ENCODE data around the gene DMP1. TPM values are rescaled to one million over a fixed set of nuclear protein-coding genes. Genes with fewer than 3 reads are reported as not detected.

The DMP1 gene
- total RNA-seq, 1 experiment from 2014 or later, result not detected

- Histone ChIP-seq H3K9me3 (ENCODE audit: control insufficient read depth in 1 of 2, insufficient read depth in 1 of 2, low read depth in 1 of 2, low read length in 2 of 2) (peaks cover 0 to 6% of the 10 kb centered on the region in 2 experiments; a peak in 2 of 4 replicates), H3K9me2 (ENCODE audit: insufficient read depth) (no peaks in the 10 kb centered on the region), H3K4me2 (ENCODE audit: low read length) (no peak overlapping the region), H3K27ac (ENCODE audit: low read depth, low read length) (no peak overlapping the region), H3K79me2 (ENCODE audit: insufficient read depth, low read length) (no peaks in the 10 kb centered on the region), H2AFZ (ENCODE audit: low read depth, low read length, poor library complexity, severe bottlenecking) (no peak overlapping the region), H4K20me1 (ENCODE audit: insufficient read depth) (no peaks in the 10 kb centered on the region), H3K27me3 (ENCODE audit: insufficient read depth, low read length) (no peaks in the 10 kb centered on the region), H3K4me3 (replicated peaks in 1 of 2; ENCODE audit: low read depth in 1 of 2, low read length in 2 of 2) (no peak overlapping the region), H3K4me1 (ENCODE audit: control insufficient read depth in 1 of 2, insufficient read depth in 2 of 2, low read length in 2 of 2) (no peaks in the 10 kb centered on the region), H3K36me3 (ENCODE audit: control insufficient read depth in 1 of 2, insufficient read depth in 2 of 2, low read length in 2 of 2) (no peaks in the 10 kb centered on the region), H3K9ac (ENCODE audit: low read length) (no peak overlapping the region)
- ChIA-PET CTCF (no interaction called here), POLR2A (no interaction called here), RAD21 (ENCODE audit: low non-redundant PET in 1 of 2, low total read pairs in 2 of 2, uncharacterized antibody in 2 of 2, unreplicated experiment in 2 of 2) (no interaction called here)
- no peak for DNase-seq (ENCODE audit: low read depth, low spot score)
- intact Hi-C loops (cut with micrococcal nuclease), result no loop called here
- TF ChIP-seq, protein P1, sequence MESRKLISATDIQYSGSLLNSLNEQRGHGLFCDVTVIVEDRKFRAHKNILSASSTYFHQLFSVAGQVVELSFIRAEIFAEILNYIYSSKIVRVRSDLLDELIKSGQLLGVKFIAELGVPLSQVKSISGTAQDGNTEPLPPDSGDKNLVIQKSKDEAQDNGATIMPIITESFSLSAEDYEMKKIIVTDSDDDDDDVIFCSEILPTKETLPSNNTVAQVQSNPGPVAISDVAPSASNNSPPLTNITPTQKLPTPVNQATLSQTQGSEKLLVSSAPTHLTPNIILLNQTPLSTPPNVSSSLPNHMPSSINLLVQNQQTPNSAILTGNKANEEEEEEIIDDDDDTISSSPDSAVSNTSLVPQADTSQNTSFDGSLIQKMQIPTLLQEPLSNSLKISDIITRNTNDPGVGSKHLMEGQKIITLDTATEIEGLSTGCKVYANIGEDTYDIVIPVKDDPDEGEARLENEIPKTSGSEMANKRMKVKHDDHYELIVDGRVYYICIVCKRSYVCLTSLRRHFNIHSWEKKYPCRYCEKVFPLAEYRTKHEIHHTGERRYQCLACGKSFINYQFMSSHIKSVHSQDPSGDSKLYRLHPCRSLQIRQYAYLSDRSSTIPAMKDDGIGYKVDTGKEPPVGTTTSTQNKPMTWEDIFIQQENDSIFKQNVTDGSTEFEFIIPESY (IDR thresholded peaks at IDR 0.05; ENCODE audit: extremely low read depth, insufficient replicate concordance, low read length), result no peak
- no peak for TF ChIP-seq EZH2 (IDR thresholded peaks at IDR 0.05)
- ATAC-seq, result no peak
- no TSS peak for BruUV-seq (replicated peaks)
These were observed 47.9 kb downstream of the DMP1 start for GRCh38 chr4:87697945-87698344.

GRCh38 chr4:87698394-87698793 lies 48.3 kb downstream of the DMP1 start:
- no peak overlapping the region for H3K27ac ChIP-seq (ENCODE audit: low read depth, low read length)
- TF ChIP-seq ELF1 (IDR thresholded peaks at IDR 0.05; ENCODE audit: borderline replicate concordance, low read depth) (no peak), MAX (IDR thresholded peaks at IDR 0.05) (no peak), CBX3 (IDR thresholded peaks at IDR 0.05; ENCODE audit: low read depth) (no peak), EGR1 (IDR thresholded peaks at IDR 0.05; ENCODE audit: low read depth) (no peak), YY1 (IDR thresholded peaks at IDR 0.05; ENCODE audit: extremely low read depth, insufficient replicate concordance, low read depth, low read length) (no peak)
- CTCF ChIA-PET, result no interaction called here

More at GRCh38 chr4:87698394-87698793, 48.3 kb downstream of the DMP1 start:
- H4K20me1 ChIP-seq (ENCODE audit: insufficient read depth), result no peaks in the 10 kb centered on the region
- ChIA-PET RAD21 (ENCODE audit: low non-redundant PET in 1 of 2, low total read pairs in 2 of 2, uncharacterized antibody in 2 of 2, unreplicated experiment in 2 of 2) (no interaction called here), POLR2A (no interaction called here)
- intact Hi-C loops (cut with micrococcal nuclease), result no loop called here
- no TSS peak for BruUV-seq (replicated peaks)
- ATAC-seq (no peak), DNase-seq (ENCODE audit: low read depth, low spot score) (no peak)
- H3K4me1 ChIP-seq (ENCODE audit: control insufficient read depth in 1 of 2, insufficient read depth in 2 of 2, low read length in 2 of 2), result no peaks in the 10 kb centered on the region
- no peak overlapping the region for H3K4me2 ChIP-seq (ENCODE audit: low read length)
- no peak overlapping the region for H3K9ac ChIP-seq (ENCODE audit: low read length)
- no peaks in the 10 kb centered on the region for H3K27me3 ChIP-seq (ENCODE audit: insufficient read depth, low read length)
- no peaks in the 10 kb centered on the region for H3K9me2 ChIP-seq (ENCODE audit: insufficient read depth)
- no peak overlapping the region for H3K4me3 ChIP-seq (replicated peaks in 1 of 2; ENCODE audit: low read depth in 1 of 2, low read length in 2 of 2)
- H3K9me3 ChIP-seq (ENCODE audit: control insufficient read depth in 1 of 2, insufficient read depth in 1 of 2, low read depth in 1 of 2, low read length in 2 of 2), result peaks cover 0 to 6% of the 10 kb centered on the region in 2 experiments; a peak in 2 of 4 replicates
- no peak overlapping the region for H2AFZ ChIP-seq (ENCODE audit: low read depth, low read length, poor library complexity, severe bottlenecking)
- H3K79me2 ChIP-seq (ENCODE audit: insufficient read depth, low read length), result no peaks in the 10 kb centered on the region
- H3K36me3 ChIP-seq (ENCODE audit: control insufficient read depth in 1 of 2, insufficient read depth in 2 of 2, low read length in 2 of 2), result no peaks in the 10 kb centered on the region
